NT2/D1 (cell line): Measurements from ENCODE around the gene ALKBH6.

Experiments used
- DNase-seq: peaks from one replicate; pipeline ENCODE4 v3.0.0-alpha.2; 2011; ENCODE audit warnings: low read depth, low spot score
- H3K27me3 ChIP-seq: 2 replicates; pipeline ENCODE4 v1.6.0; 2011; ENCODE audit warnings: mild to moderate bottlenecking; ENCODE audit not compliant: insufficient read length, insufficient read depth
- H3K36me3 ChIP-seq: 2 replicates; pipeline ENCODE4 v1.6.1; 2011; ENCODE audit warnings: mild to moderate bottlenecking, low read length, mixed read lengths; ENCODE audit not compliant: insufficient read depth, insufficient read length
- H3K4me1 ChIP-seq: 2 replicates; pipeline ENCODE4 v1.5.1; 2011; ENCODE audit not compliant: insufficient read depth, insufficient read length
- H3K4me3 ChIP-seq: 2 replicates; pipeline ENCODE4 v1.5.1; 2011; ENCODE audit warnings: low read depth; ENCODE audit not compliant: insufficient read length
- H3K9ac ChIP-seq: 2 replicates; pipeline ENCODE4 v1.6.0; 2011; ENCODE audit warnings: low read depth; ENCODE audit not compliant: insufficient read length
- H3K9me3 ChIP-seq: 2 replicates; pipeline ENCODE4 v1.5.1; 2011; ENCODE audit warnings: mild to moderate bottlenecking, low read length; ENCODE audit not compliant: insufficient read depth
- SUZ12 ChIP-seq: IDR thresholded peaks from 2 replicates; pipeline ENCODE4 v1.6.1; 2011; ENCODE audit not compliant: insufficient read length, insufficient read depth; ENCODE audit errors: extremely low read depth
- YY1 ChIP-seq: IDR thresholded peaks from 2 replicates; pipeline ENCODE4 v1.6.1; 2011; ENCODE audit not compliant: insufficient read length, insufficient read depth
- ZNF274 ChIP-seq: IDR thresholded peaks from 2 replicates; pipeline ENCODE4 v1.6.1; 2011; ENCODE audit warnings: mild to moderate bottlenecking, low read depth, low read length

Gene ALKBH6

GRCh38 chr19:36054119-36054732 lies 40.2 kb upstream of the ALKBH6 start, which contains the start of gene THAP8:
TSS of gene THAP8 (minus strand) at chr19:36054285. CDS start at chr19:36054217, 68 bp downstream.
- peak within 1 kb of the TSS; percentile 87 for H3K4me3 ChIP-seq
- H3K36me3 ChIP-seq: peaks cover 17% of the 10 kb centered on the region
- TF ChIP-seq SUZ12 (no peak), YY1 (no peak), ZNF274 (no peak)
- H3K4me1 ChIP-seq: peaks cover 9% of the 10 kb centered on the region
- H3K9me3 ChIP-seq: no peaks in the 10 kb centered on the region
- H3K9ac ChIP-seq: peak within 1 kb of the TSS; percentile 86
- H3K27me3 ChIP-seq: no peaks in the 10 kb centered on the region
- DNase-seq: peak; percentile 92

GRCh38 chr19:36051637-36052036 lies 37.6 kb upstream of the ALKBH6 start:
- Histone ChIP-seq H3K4me3 (no peak overlapping the region), H3K27me3 (no peaks in the 10 kb centered on the region), H3K9me3 (no peaks in the 10 kb centered on the region), H3K4me1 (peaks cover 6% of the 10 kb centered on the region), H3K36me3 (peaks cover 5% of the 10 kb centered on the region), H3K9ac (peak overlapping the region; percentile 5)
- TF ChIP-seq SUZ12 (no peak), ZNF274 (no peak)
- DNase-seq: no peak

GRCh38 chr19:36051236-36051635 lies 37.2 kb upstream of the ALKBH6 start:
- Histone ChIP-seq H3K36me3 (peaks cover under 1% of the 10 kb centered on the region), H3K4me3 (no peak overlapping the region), H3K4me1 (peaks cover 6% of the 10 kb centered on the region), H3K27me3 (no peaks in the 10 kb centered on the region), H3K9me3 (no peaks in the 10 kb centered on the region), H3K9ac (peak overlapping the region; percentile 5)
- DNase-seq: peak; percentile 22
- TF ChIP-seq YY1: no peak
- no peak for TF ChIP-seq ZNF274
- no peak for TF ChIP-seq SUZ12

- Histone ChIP-seq H3K4me1 (peaks cover 9% of the 10 kb centered on the region), H3K27me3 (no peaks in the 10 kb centered on the region), H3K36me3 (no peaks in the 10 kb centered on the region), H3K9ac (no peak overlapping the region), H3K9me3 (no peaks in the 10 kb centered on the region), H3K4me3 (no peak overlapping the region)
- no peak for TF ChIP-seq ZNF274
- no peak for TF ChIP-seq SUZ12
- TF ChIP-seq YY1: no peak
- DNase-seq: no peak
Observed at GRCh38 chr19:36049080-36049698, 35.2 kb upstream of the ALKBH6 start.

GRCh38 chr19:36047835-36048234 lies 33.8 kb upstream of the ALKBH6 start:
- H3K27me3 ChIP-seq: no peaks in the 10 kb centered on the region
- no peak overlapping the region for H3K4me3 ChIP-seq
- H3K4me1 ChIP-seq: peaks cover 9% of the 10 kb centered on the region
- H3K36me3 ChIP-seq: no peaks in the 10 kb centered on the region
- H3K9me3 ChIP-seq: no peaks in the 10 kb centered on the region
- TF ChIP-seq YY1 (no peak), SUZ12 (no peak), ZNF274 (no peak)
- H3K9ac ChIP-seq: no peak overlapping the region
- DNase-seq: no peak

GRCh38 chr19:36046443-36047050 lies 32.5 kb upstream of the ALKBH6 start:
- Histone ChIP-seq H3K9ac (no peak overlapping the region), H3K27me3 (no peaks in the 10 kb centered on the region), H3K9me3 (no peaks in the 10 kb centered on the region), H3K4me3 (no peak overlapping the region), H3K36me3 (no peaks in the 10 kb centered on the region), H3K4me1 (peaks cover 8% of the 10 kb centered on the region)
- DNase-seq: no peak
- no peak for TF ChIP-seq YY1
- no peak for TF ChIP-seq SUZ12
- TF ChIP-seq ZNF274: no peak

- Histone ChIP-seq H3K36me3 (no peaks in the 10 kb centered on the region), H3K4me1 (peaks cover 3% of the 10 kb centered on the region), H3K27me3 (no peaks in the 10 kb centered on the region), H3K9me3 (no peaks in the 10 kb centered on the region), H3K9ac (no peak overlapping the region), H3K4me3 (no peak overlapping the region)
- TF ChIP-seq ZNF274 (no peak), YY1 (no peak), SUZ12 (no peak)
- DNase-seq: no peak
Observed at GRCh38 chr19:36043952-36044351, 29.9 kb upstream of the ALKBH6 start.
